ENCODE results near the gene PRTG.
"Not testable (repeated sequence)": the region's sequence is repeated elsewhere in the genome, so short reads cannot be mapped to it uniquely, and the experiment has no call there.

The PRTG gene

DNA sequence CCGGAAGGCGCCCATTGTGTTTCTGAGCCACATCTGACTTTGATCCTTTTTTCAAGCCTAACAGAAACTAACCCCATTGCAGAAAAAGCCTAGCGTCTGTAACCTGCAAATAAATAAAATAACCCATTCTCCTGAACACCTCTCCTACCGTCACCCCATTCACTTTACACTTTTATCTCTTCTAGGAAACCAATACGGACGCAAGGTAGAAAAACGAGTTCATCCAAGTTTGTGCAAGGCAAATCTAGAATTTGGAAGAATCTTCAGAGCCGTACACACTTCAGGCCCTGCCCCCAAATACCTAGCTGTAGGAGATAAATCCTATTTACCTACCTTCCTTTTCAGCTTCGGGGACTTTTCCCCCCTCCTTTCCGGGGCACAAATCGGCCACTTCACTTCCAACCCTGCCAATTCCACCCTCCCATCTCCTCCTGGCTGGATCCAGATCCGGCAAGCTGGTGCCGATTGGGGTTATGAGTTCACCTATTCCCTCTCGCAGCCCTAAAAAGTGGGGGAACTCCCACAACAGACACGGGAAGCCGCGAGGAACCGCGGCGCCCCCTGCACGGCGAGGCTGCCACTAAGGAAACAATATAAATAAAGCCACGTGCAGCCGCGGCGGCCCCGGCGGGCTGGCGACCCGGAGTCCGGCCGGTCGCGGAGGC lies 987 bp downstream of the PRTG start:
- DNase-seq: peak in 1 of 2 donors; percentile 1

DNA sequence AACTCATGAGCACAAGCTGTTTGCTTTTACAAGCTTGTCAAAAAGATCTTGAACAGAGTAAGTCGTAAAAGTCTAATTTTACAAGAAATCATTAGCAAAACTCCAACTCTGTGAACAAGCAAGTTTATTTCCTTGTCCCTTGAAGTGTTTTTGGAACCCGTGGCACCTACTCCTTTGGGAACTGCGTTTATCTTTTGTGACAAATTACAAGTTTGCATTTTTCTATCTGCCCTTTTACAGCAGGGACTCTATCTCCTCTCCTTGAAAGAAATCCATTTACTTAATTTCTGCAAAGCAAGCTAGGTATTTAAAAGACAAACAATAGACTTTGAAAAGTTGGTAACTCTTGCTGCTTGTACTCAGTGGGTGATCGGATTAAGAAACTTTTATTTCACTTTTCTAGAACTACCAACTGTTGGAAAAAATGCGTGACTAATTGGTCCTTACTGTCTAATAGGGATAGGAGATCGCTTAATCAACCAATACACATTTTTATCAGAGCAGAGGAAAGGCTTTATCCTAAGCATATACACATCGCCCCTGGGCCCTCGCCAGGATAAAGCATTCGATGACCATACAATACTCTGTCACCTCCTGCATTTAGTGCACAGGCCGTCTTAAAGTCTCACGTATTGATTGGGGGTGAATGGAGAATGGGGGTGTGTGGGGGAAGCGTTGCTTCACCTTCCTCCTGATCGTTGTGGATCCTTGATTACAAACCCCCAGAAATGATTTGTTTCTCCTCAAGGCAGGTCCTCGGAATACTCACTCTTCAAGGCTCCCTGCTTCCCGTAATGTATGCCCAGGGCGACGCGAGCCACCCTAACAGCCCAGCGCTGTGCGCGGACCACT lies 1.7 kb downstream of the PRTG start:
- no peak for DNase-seq

DNA sequence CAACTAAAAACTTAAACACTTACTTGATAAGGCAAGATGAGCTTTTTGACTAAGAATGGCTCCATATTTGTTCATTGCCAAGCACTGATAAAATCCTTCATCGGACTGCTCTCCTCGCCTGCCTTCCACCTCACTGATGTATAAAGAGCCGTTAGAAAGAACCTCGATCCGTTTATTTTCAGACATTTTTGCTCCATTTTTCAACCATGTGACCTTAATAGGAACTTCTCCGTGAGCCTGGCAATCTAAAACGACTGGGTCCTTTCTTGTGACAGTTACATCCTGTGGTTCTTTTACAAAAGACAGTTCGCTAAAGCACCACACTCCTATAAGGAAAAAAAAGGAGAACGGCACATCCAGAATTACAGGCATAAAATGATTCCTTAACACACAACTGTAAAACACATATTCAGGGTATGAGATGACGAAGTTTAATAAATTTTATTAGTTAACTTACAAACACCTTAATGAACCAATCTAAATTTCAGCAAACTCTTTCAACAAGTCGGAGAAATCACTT lies 2.5 kb downstream of the PRTG start:
- DNase-seq: no peak

DNA sequence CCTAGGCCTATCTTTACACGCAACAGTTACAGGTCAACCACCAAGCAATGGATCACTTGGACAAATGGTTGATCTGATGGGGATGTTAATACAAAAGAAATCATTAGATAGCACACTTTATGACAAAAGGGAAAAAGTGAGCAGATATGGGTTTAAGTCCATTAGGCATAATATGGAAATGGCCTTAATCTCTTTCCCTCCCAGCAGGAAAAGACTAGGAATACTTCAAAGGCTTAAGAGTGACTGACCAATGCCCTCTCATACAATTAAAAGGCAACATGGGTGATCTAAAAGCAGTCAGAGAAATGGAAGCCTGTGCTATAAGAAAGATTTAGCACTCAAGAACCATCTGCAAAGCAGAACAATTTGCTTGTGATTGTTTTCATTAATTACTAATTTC lies 3.3 kb downstream of the PRTG start:
- no peak for DNase-seq

DNA sequence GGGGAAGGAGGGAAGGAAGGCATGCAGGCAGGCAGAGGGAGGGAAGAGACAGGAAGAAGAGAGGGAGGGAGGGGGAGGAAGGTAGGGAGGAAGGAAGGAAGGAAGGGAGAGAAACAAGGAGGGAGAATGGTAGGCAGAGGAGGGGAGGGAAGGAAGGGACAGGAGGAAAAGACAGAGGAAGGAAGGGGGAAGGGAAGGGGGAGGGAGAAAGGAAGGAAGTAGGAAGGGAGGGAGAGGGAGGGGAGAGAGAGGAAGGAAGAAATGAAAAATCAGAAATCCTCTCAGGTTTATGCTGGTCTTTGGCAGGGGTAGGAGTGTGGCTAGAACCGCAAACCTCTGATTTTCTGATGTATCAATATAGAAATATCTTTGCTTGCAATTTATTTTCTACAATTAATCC lies 4.2 kb downstream of the PRTG start:
- DNase-seq: no peak

DNA sequence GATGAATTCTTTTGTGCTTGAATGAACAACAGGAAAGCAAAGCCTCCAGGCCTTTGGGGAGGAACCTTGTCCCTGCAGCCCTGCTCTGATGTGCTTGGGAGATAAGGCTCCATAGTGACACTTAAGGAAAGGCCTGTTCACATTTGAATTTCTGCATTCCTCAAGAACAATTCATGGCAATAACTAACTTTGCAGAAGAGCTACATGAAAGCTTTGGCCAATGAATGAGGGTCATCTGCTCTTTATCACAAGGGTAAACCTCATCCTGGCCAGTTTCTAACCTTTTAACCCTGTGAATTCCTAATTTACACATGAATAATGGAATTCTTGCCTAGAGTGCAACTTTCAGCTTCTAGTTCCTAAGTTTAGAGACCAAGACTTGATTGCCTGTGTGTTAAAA lies 5.6 kb downstream of the PRTG start:
- no peak for DNase-seq

DNA sequence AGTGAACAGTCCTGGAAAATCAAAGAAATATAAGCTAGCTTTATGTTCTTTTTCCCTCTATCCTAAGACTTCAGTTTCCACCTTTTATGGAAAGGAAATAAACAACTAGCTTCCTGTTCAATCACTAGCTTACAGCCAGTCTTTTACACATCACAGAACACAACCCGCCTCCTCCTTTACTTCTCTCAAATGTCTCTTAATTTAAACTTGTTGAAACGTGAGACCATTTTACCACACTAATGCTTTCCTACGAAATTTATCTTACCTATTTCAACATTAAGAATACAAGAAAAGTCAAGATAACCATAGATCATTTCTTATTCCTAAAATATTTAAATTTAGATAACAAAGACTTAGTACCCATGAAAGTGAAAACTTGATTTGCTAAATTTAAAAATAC lies 6.2 kb downstream of the PRTG start:
- no peak for DNase-seq

DNA sequence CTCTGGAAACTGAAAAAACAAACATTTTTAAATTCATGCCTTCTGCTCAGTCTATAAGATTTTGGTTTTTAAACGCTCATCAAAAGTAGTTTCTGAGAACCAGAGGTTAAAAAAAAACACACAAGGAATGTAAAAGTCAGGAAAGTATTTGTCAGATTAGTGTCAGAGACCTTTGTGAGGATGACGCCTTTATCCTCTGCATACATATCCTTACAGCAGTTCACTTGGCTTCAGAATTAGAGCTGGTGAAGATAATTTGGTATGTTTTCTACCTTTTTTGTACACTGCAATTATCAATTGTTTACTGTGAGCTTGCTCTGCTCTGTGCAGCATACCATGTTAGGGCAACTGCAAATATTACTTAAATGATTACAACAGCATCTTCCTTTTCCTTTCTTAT lies 8.3 kb downstream of the PRTG start:
- no peak for DNase-seq

DNA sequence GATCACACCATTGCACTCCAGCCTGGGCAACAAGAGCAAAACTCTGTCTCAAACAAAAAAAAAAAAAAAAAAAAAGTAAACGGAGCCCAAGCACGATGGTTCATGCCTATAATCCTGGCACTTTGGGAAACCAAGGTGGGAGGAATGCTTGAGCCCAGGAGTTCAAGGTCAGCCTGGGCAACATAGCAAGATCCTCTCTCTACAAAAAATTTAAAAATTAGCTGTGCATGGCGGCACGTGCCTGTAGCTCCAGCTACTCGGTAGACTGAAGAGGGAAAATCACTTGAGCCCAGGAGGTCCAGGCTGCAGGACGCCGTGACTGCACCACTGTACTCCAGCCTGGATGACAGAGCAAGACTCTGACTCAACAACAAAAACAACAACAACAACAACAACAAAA lies 9.5 kb downstream of the PRTG start:
- DNase-seq: not testable (repeated sequence)

DNA sequence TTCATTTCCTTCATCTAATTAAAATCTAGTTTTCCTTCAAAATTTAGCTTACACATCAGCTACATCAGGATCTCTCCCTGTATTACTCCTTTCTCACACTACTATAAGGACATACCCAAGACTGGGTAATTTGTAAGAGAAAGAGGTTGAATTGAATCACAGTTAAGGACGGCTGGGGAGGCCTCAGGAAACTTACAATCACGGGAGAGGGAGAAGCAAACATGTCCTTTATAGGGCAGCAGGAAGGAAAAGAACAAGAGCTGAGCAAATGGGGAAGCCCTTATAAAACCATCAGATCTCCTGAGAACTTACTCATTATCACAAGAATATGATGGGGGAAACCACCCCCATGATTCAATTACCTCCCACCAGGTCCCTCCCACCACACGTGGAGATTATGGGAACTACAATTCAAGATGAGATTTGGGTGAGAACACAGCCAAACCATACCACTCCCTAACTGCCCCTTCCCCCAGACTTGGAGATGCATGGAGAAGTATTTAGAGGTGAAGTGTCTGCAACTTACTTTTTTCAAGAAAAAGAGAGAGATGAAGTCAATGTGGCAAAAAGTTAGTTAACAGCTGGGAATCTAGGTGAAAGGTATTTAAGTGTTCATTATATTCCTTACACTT lies 21.3 kb downstream of the PRTG start:
- DNase-seq: no peak

DNA sequence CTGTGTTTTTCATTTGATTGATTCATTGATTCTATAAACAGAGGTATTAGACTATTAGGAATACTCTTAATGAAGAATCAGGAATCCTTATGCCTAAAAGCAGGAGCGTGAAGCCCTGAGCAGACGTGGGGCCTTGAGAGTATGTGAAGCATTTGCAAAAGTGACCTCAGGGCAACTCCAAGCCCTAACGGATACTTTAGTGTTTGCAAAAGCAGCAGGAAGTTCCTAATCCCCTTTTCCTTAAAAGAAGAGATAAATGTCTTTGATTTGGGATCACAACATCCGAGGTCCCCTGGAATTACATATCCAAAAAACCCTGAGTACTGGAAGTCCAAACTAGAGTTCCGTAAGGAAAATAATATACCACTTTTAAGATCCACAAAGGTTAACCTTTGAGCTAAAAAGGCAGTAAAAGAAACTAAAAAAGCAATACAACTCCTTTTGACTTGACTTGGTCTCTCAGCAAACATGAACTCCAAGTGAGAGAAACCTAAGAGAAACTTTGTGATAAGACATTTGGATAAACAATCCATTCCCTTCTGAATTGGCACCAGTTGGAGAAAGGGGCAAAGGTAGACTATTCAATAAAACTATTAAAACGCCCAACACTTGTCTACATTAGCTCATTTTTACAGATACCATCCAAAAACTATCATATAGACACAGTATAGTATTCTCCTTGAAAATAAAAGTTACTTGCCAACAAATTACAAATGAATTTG lies 27.4 kb downstream of the PRTG start:
- DNase-seq: no peak

DNA sequence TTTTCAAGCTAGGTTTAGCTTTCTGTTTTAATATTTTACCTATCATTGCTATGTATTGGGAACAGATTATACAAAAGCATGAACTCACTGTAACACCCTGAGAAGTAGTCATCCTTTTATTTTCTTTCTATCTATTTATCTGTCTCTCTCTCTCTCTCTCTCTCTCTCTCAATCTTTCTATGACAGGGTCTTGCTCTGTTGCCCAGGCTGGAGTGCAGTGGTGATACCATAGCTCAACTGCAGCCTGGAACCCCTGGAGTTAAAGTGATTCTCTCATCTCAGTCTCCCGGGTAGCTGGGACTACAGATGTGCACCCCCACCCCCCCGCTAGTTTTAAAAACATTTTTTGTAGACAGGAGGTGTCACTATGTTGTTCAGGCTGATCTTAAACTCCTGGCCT lies 28.9 kb downstream of the PRTG start:
- DNase-seq: no peak

DNA sequence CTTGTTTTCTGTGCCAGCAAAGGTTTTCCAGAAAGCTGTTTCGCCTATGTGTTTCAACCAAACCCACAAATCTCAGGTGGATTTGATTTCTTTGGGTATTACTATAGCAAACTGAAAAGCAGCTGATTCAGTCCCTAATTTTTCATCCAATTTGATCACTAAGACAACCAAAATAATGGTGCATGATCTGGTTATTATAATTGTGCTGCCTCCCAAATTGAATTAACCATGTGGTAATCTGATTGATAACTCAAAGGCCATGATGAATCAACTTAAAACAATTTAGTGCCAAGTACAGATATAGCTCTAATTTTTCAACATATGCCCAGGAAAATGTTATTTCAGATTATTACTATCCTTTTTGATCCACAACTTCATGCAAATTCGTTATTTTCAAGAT lies 30.6 kb downstream of the PRTG start:
- DNase-seq: no peak

DNA sequence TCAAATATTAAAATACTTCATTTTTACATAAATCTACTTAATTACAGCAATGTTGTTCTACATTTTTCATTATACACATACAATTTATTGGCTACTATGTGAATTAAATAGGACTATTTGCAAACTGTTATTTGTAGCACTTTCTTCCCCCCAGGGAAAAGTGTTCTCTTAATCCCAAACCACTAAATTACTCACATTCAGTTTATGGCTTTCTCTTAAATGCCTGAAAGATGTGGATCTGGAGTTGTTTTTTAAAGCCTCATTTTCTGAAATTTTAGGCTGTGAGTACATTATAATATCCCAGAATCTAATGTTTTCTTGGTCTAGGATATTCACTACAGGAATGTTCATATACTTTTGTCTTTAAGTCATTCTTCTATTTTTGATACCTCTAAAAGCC lies 32.7 kb downstream of the PRTG start:
- DNase-seq: no peak

DNA sequence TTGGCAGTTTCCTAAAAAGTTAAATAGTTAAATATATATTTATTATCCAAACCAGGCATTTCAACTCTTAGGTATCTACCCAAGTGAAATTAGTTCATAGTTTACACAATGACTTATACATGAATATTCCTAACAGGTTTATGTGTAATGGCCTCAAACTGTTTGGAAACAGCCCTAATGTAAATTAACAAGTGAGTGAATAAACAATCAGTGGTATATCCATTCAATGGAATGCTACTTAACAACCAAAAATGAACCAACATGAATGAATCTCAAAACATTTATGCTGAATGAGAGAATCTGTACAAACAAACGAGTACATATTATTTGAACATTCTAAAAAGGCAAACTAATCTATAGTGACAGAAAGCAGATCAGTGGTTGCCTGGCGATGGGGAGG lies 33.5 kb downstream of the PRTG start:
- no peak for DNase-seq

DNA sequence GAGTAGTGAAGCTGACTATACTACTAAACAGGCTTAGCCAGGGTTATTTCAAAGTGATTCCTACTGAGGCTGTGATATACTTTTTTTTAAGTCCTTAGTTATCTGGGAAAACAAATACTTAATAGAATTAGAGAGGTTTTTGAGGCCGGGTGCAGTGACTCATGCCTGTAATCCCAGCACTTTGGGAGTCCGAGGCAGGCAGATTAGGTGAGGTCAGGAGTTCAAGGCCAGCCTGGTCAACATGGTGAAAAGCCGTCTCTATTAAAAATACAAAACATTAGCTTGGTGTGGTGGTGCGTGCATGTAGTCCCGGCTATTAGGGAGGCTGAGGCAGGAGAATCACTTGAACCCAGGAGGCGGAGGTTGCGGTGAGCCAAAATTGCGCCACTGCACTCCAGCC lies 34.2 kb downstream of the PRTG start:
- DNase-seq: no peak

DNA sequence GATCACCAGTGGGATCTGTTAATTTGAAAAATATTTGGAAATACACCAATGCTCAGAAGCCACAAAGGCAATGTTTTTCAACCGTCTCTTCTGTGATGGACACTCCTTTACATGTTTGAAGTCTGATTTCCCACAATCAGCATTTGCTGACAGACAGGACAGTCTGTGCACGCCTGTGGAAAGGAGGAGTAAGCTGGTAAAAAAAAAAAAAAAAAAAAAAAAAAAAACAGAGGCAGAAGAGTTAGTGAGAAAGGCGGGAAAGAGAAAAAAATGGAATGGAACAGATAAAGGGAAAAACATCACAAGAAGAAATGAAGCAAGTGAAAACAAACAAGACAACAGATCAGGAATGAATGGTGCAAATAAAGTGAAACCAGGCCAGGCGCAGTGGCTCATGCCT lies 35.0 kb downstream of the PRTG start:
- no peak for DNase-seq

DNA sequence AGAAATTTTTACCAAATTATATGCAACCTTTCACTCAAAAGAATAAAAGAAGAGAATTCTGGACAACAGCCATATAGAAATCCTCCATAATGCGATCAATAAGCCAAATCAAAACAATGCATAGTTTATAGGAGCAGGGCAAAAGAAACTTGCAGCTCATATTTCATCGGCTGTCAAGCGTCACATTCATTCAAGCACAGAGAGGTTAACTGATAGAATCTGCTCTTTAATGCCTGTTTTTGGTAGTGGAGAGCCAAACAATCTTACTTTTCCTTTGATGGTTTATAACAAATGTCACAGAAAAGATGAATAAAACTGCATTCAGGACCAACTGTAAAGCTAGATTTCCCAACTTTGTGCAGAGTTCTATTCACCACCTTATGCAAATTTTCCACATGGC lies 35.4 kb downstream of the PRTG start:
- no peak for DNase-seq

DNA sequence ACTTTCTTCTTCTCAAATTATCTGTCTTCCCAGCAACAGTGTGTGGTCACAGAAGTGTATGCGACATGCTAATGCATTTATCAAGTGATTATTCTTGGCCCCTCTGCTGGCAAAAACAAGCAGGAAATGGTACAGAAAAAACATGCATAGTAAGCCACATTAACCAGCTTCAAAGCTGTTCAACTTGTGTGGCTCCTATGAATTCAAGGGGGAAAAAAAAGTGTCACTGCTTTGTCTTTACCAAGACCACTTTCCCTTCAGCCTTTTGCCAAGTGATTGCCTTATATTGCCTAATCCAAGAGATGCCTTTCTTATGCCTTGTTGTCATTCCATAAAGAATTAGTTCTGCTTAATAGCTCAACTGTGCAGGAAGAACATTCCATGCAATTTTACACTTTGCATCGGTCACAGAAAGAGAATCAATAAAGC lies 39.1 kb downstream of the PRTG start:
- no peak for DNase-seq

DNA sequence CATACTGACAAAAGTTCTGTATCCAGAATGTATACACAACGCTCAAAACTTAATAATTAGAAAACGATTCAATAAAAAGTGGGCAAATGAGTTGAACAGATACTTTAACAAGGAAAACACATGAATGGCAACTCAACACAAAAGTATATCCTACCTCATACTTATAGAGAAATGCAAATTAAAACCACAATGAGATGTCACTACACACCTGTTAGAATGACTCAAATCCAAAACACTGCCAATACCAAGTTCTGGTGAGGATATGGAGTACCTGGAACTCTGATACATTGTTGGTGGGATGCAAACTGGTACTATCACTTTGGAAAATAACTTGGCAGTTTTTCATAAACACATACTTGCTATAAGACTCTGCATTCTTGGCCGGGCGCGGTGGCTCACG lies 42.1 kb downstream of the PRTG start:
- no peak for DNase-seq

DNA sequence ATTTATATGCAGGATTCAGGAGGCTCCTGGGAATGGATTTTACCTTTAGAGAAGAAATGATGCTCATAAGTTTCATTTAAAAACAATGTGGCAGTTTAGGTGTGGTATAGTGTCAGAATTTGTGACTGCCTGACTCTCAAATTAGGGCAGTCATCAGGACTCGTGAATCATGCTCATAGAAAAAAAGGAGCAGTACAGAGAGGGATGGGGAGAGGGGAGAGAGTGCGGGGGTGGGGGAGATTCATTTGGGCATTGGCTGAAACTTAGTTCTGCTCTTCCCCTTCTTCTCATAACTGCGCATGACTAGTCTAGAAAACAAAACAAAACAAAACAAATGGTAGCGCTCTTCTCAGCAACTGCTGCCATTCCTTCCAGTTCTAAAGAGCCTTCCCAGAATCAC lies 44.3 kb downstream of the PRTG start:
- no peak for DNase-seq

DNA sequence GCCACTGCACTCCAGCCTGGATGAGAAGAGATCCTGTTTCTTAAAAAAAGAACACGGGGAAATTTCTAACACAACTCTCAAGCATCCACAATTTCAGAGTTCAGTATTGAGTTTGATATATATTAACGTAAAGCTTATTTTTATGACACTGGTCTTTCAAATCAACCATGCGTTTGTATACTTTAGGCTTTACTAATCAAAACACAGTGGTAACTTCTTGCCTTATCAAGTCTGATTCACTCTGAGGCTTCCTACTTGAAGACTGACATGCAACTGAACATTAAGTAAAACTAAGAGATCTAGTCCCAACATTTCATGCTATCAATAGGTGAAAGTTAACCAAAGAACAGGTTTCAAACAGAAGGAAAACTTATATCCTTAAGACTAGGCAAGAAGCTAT lies 46.7 kb downstream of the PRTG start:
- DNase-seq: no peak

DNA sequence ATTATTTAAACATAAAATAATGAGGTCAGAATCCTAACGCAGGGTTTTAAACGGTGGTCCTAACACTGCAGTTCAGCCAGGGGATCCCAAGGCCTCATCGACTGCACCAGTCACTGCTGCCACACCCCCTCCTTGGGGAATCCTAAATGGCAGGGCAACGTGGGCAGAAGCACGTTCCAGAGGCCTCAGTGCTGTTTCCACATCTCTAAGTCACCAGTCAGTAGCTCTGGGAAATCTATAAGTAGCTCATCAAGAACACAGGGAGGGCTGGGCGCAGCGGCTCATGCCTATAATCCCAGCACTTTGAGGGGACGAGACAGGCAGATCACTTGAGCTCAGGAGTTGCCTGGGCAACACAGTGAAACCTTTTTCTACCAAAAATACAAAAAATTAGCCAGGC lies 47.5 kb downstream of the PRTG start:
- DNase-seq: no peak
